ENCODE data around the gene CEP104. TPM values are rescaled to one million over a fixed set of nuclear protein-coding genes. Genes with fewer than 3 reads are reported as not detected.

CEP104 gene
- total RNA-seq, 1 experiment from 2014 or later: 50.8 TPM

DNA sequence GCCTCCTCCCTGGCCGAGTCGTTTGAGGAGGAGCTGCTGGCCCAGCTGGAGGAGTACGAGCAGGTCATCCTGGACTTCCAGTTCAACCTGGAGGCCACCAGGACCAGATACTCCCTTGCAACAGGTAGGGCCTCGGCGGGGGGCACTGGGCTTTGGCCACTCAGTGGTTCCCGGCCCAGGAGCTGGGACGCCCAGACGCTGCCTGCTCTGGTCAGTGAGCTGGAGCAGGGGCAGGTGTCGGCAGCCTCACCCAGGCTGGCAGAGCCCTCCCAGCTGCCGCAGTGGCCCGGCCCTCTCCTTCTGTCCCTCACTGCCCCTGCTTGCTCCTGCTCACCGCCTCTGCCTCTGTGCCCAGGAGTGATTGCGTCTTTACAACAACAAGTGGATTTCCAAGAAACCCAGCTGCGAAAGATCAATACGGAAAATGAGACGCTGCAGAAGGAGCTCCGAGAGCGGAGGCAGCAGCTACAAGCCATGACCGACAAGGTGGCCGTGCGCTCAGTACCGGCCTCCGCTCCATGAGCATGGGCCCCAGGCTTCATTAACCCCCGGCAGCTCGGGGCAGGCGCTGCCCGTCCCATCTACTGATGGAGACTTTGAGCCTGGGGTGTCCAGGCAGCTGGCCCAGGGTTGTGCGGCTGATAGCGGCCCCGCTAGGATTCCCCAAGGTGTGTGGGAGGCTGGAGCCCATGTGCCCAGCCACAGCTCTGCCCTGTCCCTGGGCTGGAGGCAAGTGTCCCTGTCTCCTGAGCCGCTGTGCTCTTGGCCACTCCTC, 93.5 kb downstream of the CEP104 start:
- H3K4me1 ChIP-seq (ENCODE audit: insufficient read depth, low read length, poor library complexity, severe bottlenecking): no peaks in the 10 kb centered on the region
- ChIA-PET CTCF (no interaction called here), POLR2A (ENCODE audit: low non-redundant PET) (no interaction called here)
- no peaks in the 10 kb centered on the region for H3K36me3 ChIP-seq (ENCODE audit: insufficient read depth, low read length, poor library complexity, severe bottlenecking)
- no TSS peak for BruUV-seq (replicated peaks)
- intact Hi-C loops (cut with micrococcal nuclease; ENCODE audit: unreplicated experiment): no loop called here
- no peak for TF ChIP-seq EZH2 (IDR thresholded peaks at IDR 0.05; ENCODE audit: borderline replicate concordance, low read depth, low read length, poor library complexity, severe bottlenecking)
- no peak for TF ChIP-seq CTCF (conservative IDR thresholded peaks at IDR 0.05; ENCODE audit: low read depth, low read length)
- no peak for DNase-seq (ENCODE audit: low spot score)
- H3K9me3 ChIP-seq (ENCODE audit: low read depth, low read length, poor library complexity, severe bottlenecking): peaks cover 7% of the 10 kb centered on the region
- H3K27me3 ChIP-seq (replicated peaks; ENCODE audit: insufficient read depth, low read depth, low read length, poor library complexity): peaks cover 7% of the 10 kb centered on the region
- no peak overlapping the region for H3K4me3 ChIP-seq (ENCODE audit: low read depth, low read length, poor library complexity, severe bottlenecking)
- H3K27ac ChIP-seq (ENCODE audit: low read depth, low read length, poor library complexity, severe bottlenecking): no peak overlapping the region

DNA sequence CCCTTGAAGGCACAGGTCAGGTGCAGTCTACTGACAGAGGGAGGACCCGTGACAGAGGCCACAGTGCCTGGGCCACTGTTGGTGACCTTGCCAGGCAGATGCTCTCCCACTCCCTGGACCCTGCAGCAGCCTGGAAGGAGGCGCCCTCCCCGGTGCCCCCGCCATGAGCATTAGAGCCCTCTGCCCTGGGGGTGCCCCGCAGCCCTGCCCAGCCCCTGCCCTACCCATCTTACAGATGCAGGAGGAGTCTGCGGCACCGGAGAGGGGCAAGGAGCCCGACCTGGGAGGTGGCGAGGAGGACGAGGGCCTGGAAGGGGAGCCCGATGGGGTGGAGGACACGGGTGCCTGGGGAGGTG, 94.2 kb downstream of the CEP104 start:
- Histone ChIP-seq H3K27me3 (replicated peaks; ENCODE audit: insufficient read depth, low read depth, low read length, poor library complexity) (peaks cover 7% of the 10 kb centered on the region), H3K4me1 (ENCODE audit: insufficient read depth, low read length, poor library complexity, severe bottlenecking) (no peaks in the 10 kb centered on the region), H3K27ac (ENCODE audit: low read depth, low read length, poor library complexity, severe bottlenecking) (no peak overlapping the region), H3K36me3 (ENCODE audit: insufficient read depth, low read length, poor library complexity, severe bottlenecking) (no peaks in the 10 kb centered on the region), H3K9me3 (ENCODE audit: low read depth, low read length, poor library complexity, severe bottlenecking) (peaks cover 7% of the 10 kb centered on the region), H3K4me3 (ENCODE audit: low read depth, low read length, poor library complexity, severe bottlenecking) (no peak overlapping the region)
- DNase-seq (ENCODE audit: low spot score): no peak
- intact Hi-C loops (cut with micrococcal nuclease; ENCODE audit: unreplicated experiment): no loop called here
- ChIA-PET CTCF (no interaction called here), POLR2A (ENCODE audit: low non-redundant PET) (no interaction called here)
- BruUV-seq (replicated peaks): no TSS peak
- TF ChIP-seq EZH2 (IDR thresholded peaks at IDR 0.05; ENCODE audit: borderline replicate concordance, low read depth, low read length, poor library complexity, severe bottlenecking) (no peak), CTCF (conservative IDR thresholded peaks at IDR 0.05; ENCODE audit: low read depth, low read length) (no peak)

DNA sequence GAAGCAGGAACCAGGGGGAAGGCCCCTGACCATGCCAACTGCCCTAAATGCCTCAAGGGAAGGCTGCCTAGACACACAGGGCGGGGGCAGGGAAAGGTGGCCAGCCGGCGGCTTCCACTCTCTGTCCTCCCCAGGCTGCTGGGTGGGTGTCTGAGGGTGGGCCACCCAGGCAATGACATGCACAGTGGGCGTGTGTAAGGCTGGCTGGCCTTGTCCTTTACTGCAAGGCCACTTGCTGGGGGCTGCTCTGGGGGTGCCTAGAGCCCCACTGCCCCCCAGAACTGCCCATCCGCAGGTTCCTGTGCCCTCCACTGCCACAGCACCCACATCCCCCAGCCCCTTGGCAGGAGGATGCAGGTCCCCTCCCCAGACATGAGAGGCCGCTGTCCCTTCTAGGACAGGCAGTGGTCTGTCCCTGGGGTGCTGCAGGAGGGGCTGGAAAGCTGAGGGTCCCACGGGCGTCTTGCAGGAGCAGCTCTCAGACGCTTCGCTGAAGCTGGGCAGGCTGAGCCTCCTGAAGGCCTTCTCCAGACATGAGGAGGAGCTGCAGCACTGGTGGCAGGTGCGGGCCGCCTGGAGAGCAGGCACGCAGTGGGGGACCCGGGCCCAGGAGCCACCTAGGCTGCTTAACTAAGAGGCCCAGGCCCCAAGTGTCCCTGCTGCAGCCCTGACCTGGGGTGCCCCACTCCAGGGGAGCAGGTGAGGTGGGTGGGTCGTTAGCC, 94.7 kb downstream of the CEP104 start:
- Histone ChIP-seq H3K27ac (ENCODE audit: low read depth, low read length, poor library complexity, severe bottlenecking) (no peak overlapping the region), H3K4me3 (ENCODE audit: low read depth, low read length, poor library complexity, severe bottlenecking) (no peak overlapping the region), H3K27me3 (replicated peaks; ENCODE audit: insufficient read depth, low read depth, low read length, poor library complexity) (peaks cover 7% of the 10 kb centered on the region), H3K36me3 (ENCODE audit: insufficient read depth, low read length, poor library complexity, severe bottlenecking) (no peaks in the 10 kb centered on the region), H3K4me1 (ENCODE audit: insufficient read depth, low read length, poor library complexity, severe bottlenecking) (no peaks in the 10 kb centered on the region), H3K9me3 (ENCODE audit: low read depth, low read length, poor library complexity, severe bottlenecking) (peaks cover 7% of the 10 kb centered on the region)
- BruUV-seq (replicated peaks): no TSS peak
- ChIA-PET POLR2A (ENCODE audit: low non-redundant PET) (no interaction called here), CTCF (no interaction called here)
- intact Hi-C loops (cut with micrococcal nuclease; ENCODE audit: unreplicated experiment): no loop called here
- DNase-seq (ENCODE audit: low spot score): no peak
- TF ChIP-seq CTCF (conservative IDR thresholded peaks at IDR 0.05; ENCODE audit: low read depth, low read length): no peak
- TF ChIP-seq EZH2 (IDR thresholded peaks at IDR 0.05; ENCODE audit: borderline replicate concordance, low read depth, low read length, poor library complexity, severe bottlenecking): no peak

Other genes with a start within 250 kb of the CEP104 start
- 2.8 and 7.8 TPM in 2 replicates for gene MEGF6, start 245.7 kb downstream of the CEP104 start, total RNA-seq (2021)
- gene TPRG1L, start 232.2 kb downstream of the CEP104 start, total RNA-seq (2021): 13.4 and 13.7 TPM in 2 replicates
- gene WRAP73, start 207.1 kb downstream of the CEP104 start, total RNA-seq (2021): 41.2 and 41.8 TPM in 2 replicates
- 10.0 and 12.3 TPM in 2 replicates for gene TP73, start 204.7 kb downstream of the CEP104 start, total RNA-seq (2021)
- not detected in 2 replicates for gene CCDC27, start 104.8 kb downstream of the CEP104 start, total RNA-seq (2021)
- gene SMIM1, start 84.5 kb downstream of the CEP104 start, total RNA-seq (2021): 0.81 and 1.5 TPM in 2 replicates
- gene LRRC47, start 60.7 kb downstream of the CEP104 start, total RNA-seq (2021): 69.8 and 86.7 TPM in 2 replicates
- gene DFFB, start 265 bp upstream of the CEP104 start, total RNA-seq (2021): 8.9 and 9.2 TPM in 2 replicates
- gene C1orf174, start 43.1 kb upstream of the CEP104 start, total RNA-seq (2021): 36.2 and 38.9 TPM in 2 replicates